Measurements from ENCODE around the gene PAOX.

The PAOX gene

GRCh38 chr10:133439517-133440461, 60.7 kb downstream of the PAOX start:
- no peak for DNase-seq (ENCODE audit: low read depth)

- no peak for DNase-seq (ENCODE audit: low read depth)
These were observed 61.7 kb downstream of the PAOX start for GRCh38 chr10:133440633-133441285.

Measured in amniotic epithelial cell (primary cell).